GM12874 (cell line): ENCODE results near the gene NDST3.

ENCODE experiments used
- CTCF ChIP-seq: IDR thresholded peaks from 2 replicates; pipeline ENCODE4 v1.5.1; 2011; ENCODE audit warnings: low read depth, mild to moderate bottlenecking, control low read depth, low read length, moderate library complexity; ENCODE audit not compliant: insufficient read depth

Gene NDST3

GRCh38 chr4:118082182-118082581, 47.9 kb downstream of the NDST3 start:
- TF ChIP-seq CTCF: no peak

- TF ChIP-seq CTCF: no peak
These were observed 51.4 kb downstream of the NDST3 start for GRCh38 chr4:118085700-118086099.

GRCh38 chr4:118086344-118086743, 52.1 kb downstream of the NDST3 start:
- no peak for TF ChIP-seq CTCF

DNA sequence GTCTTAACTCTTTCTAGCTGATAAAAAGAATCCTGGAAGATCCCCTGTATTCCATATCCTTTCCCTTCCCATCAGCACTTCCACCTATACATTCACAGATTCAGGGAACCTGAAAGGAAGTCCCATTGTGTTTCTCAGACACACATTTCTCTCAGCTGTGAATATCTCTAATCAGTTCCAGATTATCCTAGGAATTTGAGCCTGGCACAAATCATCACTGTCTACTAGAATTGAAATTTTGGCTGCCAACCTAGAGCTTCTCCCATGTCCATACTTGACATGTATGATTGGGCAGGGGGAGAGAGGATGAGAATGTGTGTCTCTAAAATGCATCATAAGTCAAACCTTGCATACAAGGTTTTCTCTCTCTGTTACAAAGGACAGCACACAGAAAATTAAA, 53.1 kb downstream of the NDST3 start:
- no peak for TF ChIP-seq CTCF

GRCh38 chr4:118099106-118099505, 64.8 kb downstream of the NDST3 start:
- no peak for TF ChIP-seq CTCF

GRCh38 chr4:118102195-118102594, 67.9 kb downstream of the NDST3 start:
- no peak for TF ChIP-seq CTCF

DNA sequence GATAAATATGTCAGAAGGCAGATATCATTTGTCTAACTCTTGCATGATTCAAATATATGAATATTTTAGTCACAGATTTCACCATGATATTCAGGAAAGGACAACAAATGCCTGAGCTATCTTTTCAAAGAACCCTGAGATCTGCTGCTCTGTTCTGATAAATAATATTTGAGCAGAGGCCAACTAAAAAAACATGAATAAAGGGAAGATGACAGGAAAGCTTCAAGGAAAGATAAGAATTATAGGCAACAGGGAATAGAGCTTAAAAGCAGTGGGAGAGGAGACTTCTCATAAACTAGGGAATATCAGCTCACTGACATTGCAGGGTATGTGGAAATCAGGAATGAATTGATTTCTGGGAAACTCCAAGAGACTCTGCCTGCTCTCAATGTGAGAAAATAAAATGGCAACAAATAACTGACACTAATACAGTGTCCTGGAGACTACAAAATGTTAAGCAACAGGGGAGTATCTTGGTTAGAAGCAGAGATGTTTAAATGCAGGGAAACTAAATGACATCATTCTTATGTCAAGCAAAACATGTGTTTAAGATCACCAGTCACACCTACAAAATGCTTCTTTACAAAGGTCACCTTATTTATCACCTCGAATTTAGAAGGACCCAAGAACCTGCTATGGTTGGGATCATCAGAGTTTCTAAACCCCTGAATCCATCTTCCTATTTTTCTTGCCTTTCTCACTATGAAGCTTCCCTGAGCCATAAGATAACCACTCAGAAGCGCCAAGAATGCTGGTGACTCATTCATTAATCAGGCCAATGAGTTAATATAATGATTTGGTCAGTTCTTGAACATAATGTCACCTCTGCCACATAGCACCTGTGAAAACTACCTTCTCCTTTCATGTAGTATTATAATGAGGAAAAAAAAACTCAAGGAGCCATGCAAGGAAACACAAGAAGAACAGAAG, 78.1 kb downstream of the NDST3 start:
- no peak for TF ChIP-seq CTCF
